ENCODE results near the gene GPHN. TPM values are rescaled to one million over a fixed set of nuclear protein-coding genes. Genes with fewer than 3 reads are reported as not detected.

GPHN gene
- total RNA-seq, 1 donor from 2014 or later = 12.4 TPM

- TF ChIP-seq CTCF (IDR thresholded peaks at IDR 0.05) = no peak
- Mint-ChIP-seq H3K27ac (ENCODE audit: unreplicated experiment) (no peak overlapping the region), H3K4me1 (ENCODE audit: low read depth) (peaks cover 21% of the 10 kb centered on the region), H3K27me3 (ENCODE audit: low read depth) (no peaks in the 10 kb centered on the region), H3K9me3 (ENCODE audit: low read depth) (no peaks in the 10 kb centered on the region), H3K36me3 (ENCODE audit: low read depth) (no peaks in the 10 kb centered on the region), H3K4me3 (ENCODE audit: unreplicated experiment) (peak overlapping the region; percentile 78)
- DNase-seq (ENCODE audit: low spot score) = no peak
Observed at GRCh38 chr14:66509874-66510273, 1.9 kb downstream of the GPHN start.

- Mint-ChIP-seq H3K36me3 (ENCODE audit: low read depth) (no peaks in the 10 kb centered on the region), H3K27ac (ENCODE audit: unreplicated experiment) (no peak overlapping the region), H3K4me3 (ENCODE audit: unreplicated experiment) (no peak overlapping the region), H3K4me1 (ENCODE audit: low read depth) (peaks cover 20% of the 10 kb centered on the region), H3K9me3 (ENCODE audit: low read depth) (no peaks in the 10 kb centered on the region), H3K27me3 (ENCODE audit: low read depth) (no peaks in the 10 kb centered on the region)
- no peak for DNase-seq (ENCODE audit: low spot score)
- no peak for TF ChIP-seq CTCF (IDR thresholded peaks at IDR 0.05)
Observed at GRCh38 chr14:66511849-66512248, 3.9 kb downstream of the GPHN start.

GRCh38 chr14:66514213-66514612 is 6.3 kb downstream of the GPHN start:
- peaks cover 15% of the 10 kb centered on the region for H3K4me1 Mint-ChIP-seq (ENCODE audit: low read depth)
- peaks cover 2% of the 10 kb centered on the region for H3K36me3 Mint-ChIP-seq (ENCODE audit: low read depth)
- H3K4me3 Mint-ChIP-seq (ENCODE audit: unreplicated experiment) = no peak overlapping the region
- no peak for DNase-seq (ENCODE audit: low spot score)
- H3K27ac Mint-ChIP-seq (ENCODE audit: unreplicated experiment) = no peak overlapping the region
- TF ChIP-seq CTCF (IDR thresholded peaks at IDR 0.05) = no peak
- no peaks in the 10 kb centered on the region for H3K27me3 Mint-ChIP-seq (ENCODE audit: low read depth)
- peaks cover 5% of the 10 kb centered on the region for H3K9me3 Mint-ChIP-seq (ENCODE audit: low read depth)

GRCh38 chr14:66530526-66530925 is 22.6 kb downstream of the GPHN start:
- H3K4me1 Mint-ChIP-seq (ENCODE audit: low read depth) = no peaks in the 10 kb centered on the region
- no peaks in the 10 kb centered on the region for H3K36me3 Mint-ChIP-seq (ENCODE audit: low read depth)
- no peak overlapping the region for H3K27ac Mint-ChIP-seq (ENCODE audit: unreplicated experiment)
- DNase-seq (ENCODE audit: low spot score) = no peak
- no peaks in the 10 kb centered on the region for H3K27me3 Mint-ChIP-seq (ENCODE audit: low read depth)
- no peak overlapping the region for H3K4me3 Mint-ChIP-seq (ENCODE audit: unreplicated experiment)
- TF ChIP-seq CTCF (IDR thresholded peaks at IDR 0.05) = no peak
- peaks cover 12% of the 10 kb centered on the region for H3K9me3 Mint-ChIP-seq (ENCODE audit: low read depth)

- Mint-ChIP-seq H3K4me1 (ENCODE audit: low read depth) (no peaks in the 10 kb centered on the region), H3K9me3 (ENCODE audit: low read depth) (no peaks in the 10 kb centered on the region), H3K4me3 (ENCODE audit: unreplicated experiment) (no peak overlapping the region), H3K27me3 (ENCODE audit: low read depth) (no peaks in the 10 kb centered on the region), H3K36me3 (ENCODE audit: low read depth) (no peaks in the 10 kb centered on the region), H3K27ac (ENCODE audit: unreplicated experiment) (no peak overlapping the region)
- TF ChIP-seq CTCF (IDR thresholded peaks at IDR 0.05) = no peak
- no peak for DNase-seq (ENCODE audit: low spot score)
Observed at GRCh38 chr14:66539034-66539433, 31.1 kb downstream of the GPHN start.
